ENCODE results near the gene RABEP1.

- TF ChIP-seq CTCF (conservative IDR thresholded peaks at IDR 0.05; ENCODE audit: low read depth, low read length) (no peak), EZH2 (IDR thresholded peaks at IDR 0.05; ENCODE audit: low read length, unreplicated experiment) (no peak), EZH2phosphoT487 (IDR thresholded peaks at IDR 0.05; ENCODE audit: borderline replicate concordance, low read length) (no peak)
Observed at GRCh38 chr17:5380491-5381135, 98.5 kb downstream of the RABEP1 start.
